Tibial artery (tissue), 4 donors: Measurements from ENCODE around the gene TMEM106B.

Experiments
- DNase-seq, 2 donors: peaks; one replicate each; pipeline ENCODE4 v3.0.0-alpha.2; 2019
- H3K27ac ChIP-seq, 2 donors: fragments of 200-600 bp; sonication (generic) in 1 of 2; 1 replicate in 1 of 2; 2 replicates in 1 of 2; pipeline ENCODE4 v1.5.1; 2018 to 2019; ENCODE audit warnings: mild to moderate bottlenecking in 1 of 2
- H3K27me3 ChIP-seq, 2 donors: fragments of 200-600 bp; sonication (generic) in 1 of 2; one replicate each; pipeline versions ENCODE4 v1.5.1 to v1.6.0; 2016 to 2019
- H3K36me3 ChIP-seq, 3 donors: fragments of 200-600 bp; sonication (generic) in 2 of 3; one replicate each; pipeline ENCODE4 v1.5.1; 2016 to 2019; ENCODE audit warnings: mild to moderate bottlenecking in 2 of 3
- H3K4me1 ChIP-seq, 4 donors: fragments of 200-600 bp; sonication (generic) in 2 of 4; 1 replicate in 3 of 4; 2 replicates in 1 of 4; pipeline ENCODE4 v1.5.1; 2016 to 2019
- H3K4me3 ChIP-seq, 2 donors: fragments of 200-600 bp; sonication (generic) in 1 of 2; 1 replicate in 1 of 2; 2 replicates in 1 of 2; pipeline ENCODE4 v1.5.1; 2018 to 2019; ENCODE audit warnings: mild to moderate bottlenecking in 2 of 2
- H3K9me3 ChIP-seq, 3 donors: fragments of 200-600 bp; sonication (generic) in 1 of 3; one replicate each; pipeline ENCODE4 v1.5.1; 2016 to 2019
- intact Hi-C: fragments of 100-400 bp; cut with DNase I; formaldehyde crosslinking; loops from one replicate; pipeline ENCODE4 v1.15.0; 2023; ENCODE audit warnings: low total_unique reads
- TF ChIP-seq, protein P1 (sequence below), 2 experiments: fragments of 200-600 bp in 1 of 2; fragments of 450-650 bp in 1 of 2; IDR thresholded peaks; one replicate each; pipeline ENCODE4 v1.5.1; 2017 to 2019; ENCODE audit warnings: antibody characterized with exemption in 2 of 2, mild to moderate bottlenecking in 1 of 2, moderate library complexity in 1 of 2

TMEM106B gene

DNA sequence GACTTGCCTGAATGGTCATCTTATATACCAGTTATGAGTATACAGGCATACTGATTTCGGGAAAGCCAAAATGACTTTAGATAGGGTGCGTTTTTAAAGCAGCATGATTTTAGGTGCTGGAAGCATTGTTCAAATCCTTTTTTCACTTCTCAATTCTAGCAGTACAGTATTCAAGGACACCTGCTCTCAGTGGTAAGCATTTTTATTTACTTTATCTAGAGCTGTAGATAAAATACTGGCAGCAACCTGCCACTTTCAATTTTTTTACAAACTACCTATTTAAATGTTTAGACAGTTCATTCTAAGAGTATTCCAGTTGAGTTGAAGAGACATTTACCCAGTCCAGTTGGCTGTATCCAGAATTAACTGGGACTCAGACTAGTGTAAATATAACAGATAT is 33.6 kb downstream of the TMEM106B start:
- no peak for DNase-seq
- Histone ChIP-seq H3K4me1 (no peaks in the 10 kb centered on the region), H3K27ac (no peak overlapping the region), H3K4me3 (no peak overlapping the region), H3K9me3 (no peaks in the 10 kb centered on the region), H3K36me3 (peaks cover 0 to 6% (median 0%) of the 10 kb centered on the region in 3 donors), H3K27me3 (no peaks in the 10 kb centered on the region)
- TF ChIP-seq, protein P1, sequence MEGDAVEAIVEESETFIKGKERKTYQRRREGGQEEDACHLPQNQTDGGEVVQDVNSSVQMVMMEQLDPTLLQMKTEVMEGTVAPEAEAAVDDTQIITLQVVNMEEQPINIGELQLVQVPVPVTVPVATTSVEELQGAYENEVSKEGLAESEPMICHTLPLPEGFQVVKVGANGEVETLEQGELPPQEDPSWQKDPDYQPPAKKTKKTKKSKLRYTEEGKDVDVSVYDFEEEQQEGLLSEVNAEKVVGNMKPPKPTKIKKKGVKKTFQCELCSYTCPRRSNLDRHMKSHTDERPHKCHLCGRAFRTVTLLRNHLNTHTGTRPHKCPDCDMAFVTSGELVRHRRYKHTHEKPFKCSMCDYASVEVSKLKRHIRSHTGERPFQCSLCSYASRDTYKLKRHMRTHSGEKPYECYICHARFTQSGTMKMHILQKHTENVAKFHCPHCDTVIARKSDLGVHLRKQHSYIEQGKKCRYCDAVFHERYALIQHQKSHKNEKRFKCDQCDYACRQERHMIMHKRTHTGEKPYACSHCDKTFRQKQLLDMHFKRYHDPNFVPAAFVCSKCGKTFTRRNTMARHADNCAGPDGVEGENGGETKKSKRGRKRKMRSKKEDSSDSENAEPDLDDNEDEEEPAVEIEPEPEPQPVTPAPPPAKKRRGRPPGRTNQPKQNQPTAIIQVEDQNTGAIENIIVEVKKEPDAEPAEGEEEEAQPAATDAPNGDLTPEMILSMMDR (IDR thresholded peaks at IDR 0.05): no peak
- intact Hi-C loops: no loop called here

DNA sequence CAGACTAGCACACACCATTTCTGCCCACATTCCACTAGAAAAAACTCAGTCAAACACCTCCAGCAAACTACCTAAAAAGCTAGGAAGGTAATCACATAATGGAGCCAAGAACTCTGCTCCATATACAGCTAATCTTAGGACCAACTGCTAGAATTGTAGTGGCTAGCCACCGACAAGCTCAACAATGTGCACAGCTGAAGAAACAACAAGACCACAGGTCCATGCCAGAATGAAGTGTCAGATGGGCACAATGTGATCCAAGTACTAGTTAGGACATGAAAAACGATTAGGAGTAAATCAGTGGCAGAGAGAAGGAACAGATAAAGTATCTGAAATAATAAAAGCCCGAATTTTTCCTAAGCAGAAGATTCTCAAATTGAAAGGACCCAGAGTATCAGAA is 38.6 kb downstream of the TMEM106B start:
- Histone ChIP-seq H3K36me3 (no peaks in the 10 kb centered on the region), H3K9me3 (no peaks in the 10 kb centered on the region), H3K27me3 (no peaks in the 10 kb centered on the region), H3K4me1 (no peaks in the 10 kb centered on the region), H3K4me3 (no peak overlapping the region), H3K27ac (no peak overlapping the region)
- TF ChIP-seq, protein P1 (IDR thresholded peaks at IDR 0.05): no peak
- intact Hi-C loops: no loop called here
- no peak for DNase-seq

DNA sequence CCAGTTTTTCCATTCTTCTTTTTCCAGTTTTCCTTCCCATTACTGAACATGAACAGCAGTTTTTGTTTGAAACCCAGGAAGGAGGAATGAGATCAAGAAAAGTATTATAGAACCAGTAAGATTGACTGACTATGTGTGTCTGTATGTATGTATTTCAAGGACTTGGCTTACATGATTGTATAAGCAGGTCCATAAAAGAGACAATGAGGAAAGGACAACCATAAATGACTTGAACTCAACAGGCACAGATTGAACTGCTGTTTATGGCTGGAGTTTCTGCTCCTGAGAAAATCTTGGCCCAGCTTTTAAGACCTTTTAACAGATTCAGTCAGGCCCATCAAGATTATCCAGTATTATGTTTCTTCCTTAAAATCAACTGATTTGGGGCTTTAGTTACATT is 39.1 kb downstream of the TMEM106B start:
- intact Hi-C loops: no loop called here
- no peak for DNase-seq
- TF ChIP-seq, protein P1 (IDR thresholded peaks at IDR 0.05): no peak
- Histone ChIP-seq H3K4me3 (no peak overlapping the region), H3K27ac (no peak overlapping the region), H3K9me3 (no peaks in the 10 kb centered on the region), H3K27me3 (no peaks in the 10 kb centered on the region), H3K4me1 (no peaks in the 10 kb centered on the region), H3K36me3 (no peaks in the 10 kb centered on the region)

DNA sequence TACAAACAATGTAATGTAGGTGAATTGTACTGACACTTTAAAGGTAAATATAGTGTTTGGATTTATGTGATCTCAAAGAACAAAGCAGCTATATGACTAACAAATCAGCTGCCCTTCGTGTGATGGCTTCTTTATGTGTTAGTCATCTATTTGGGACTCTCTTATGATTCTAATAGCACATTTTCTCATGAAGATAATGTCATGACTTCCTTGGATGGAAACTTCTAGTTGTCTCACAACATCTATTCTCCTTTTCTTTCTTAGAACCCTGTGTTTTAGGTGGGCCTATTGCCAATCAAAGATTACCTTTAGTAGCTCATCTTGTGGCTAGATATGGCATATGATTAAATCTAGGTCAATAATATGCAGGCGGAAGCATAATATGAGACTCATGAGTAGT is 45.0 kb downstream of the TMEM106B start:
- TF ChIP-seq, protein P1 (IDR thresholded peaks at IDR 0.05): no peak
- Histone ChIP-seq H3K27me3 (no peaks in the 10 kb centered on the region), H3K36me3 (no peaks in the 10 kb centered on the region), H3K4me1 (no peaks in the 10 kb centered on the region), H3K27ac (no peak overlapping the region), H3K4me3 (no peak overlapping the region), H3K9me3 (no peaks in the 10 kb centered on the region)
- DNase-seq: no peak
- intact Hi-C loops: no loop called here

DNA sequence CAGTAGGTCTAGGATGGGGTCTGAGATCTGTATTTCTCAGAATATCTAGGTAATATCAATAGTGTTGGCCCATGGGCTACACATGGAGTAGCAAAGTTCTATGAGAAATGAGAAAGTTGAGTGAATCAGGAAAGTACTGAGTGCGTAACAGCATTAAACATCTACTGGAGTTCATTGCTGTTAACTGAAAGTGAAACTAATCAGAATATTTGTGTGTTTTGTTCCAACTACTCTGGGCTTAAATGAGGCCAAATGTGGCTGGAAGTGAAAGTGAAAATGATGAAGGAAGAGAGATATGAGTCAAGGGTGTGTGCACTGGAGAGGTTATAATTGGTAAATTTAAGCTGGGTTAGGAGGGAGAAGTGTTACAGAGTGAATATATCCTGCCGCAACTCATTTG is 46.5 kb downstream of the TMEM106B start:
- no peak overlapping the region for H3K4me3 ChIP-seq
- intact Hi-C loops: no loop called here
- TF ChIP-seq, protein P1 (IDR thresholded peaks at IDR 0.05): no peak
- no peaks in the 10 kb centered on the region for H3K9me3 ChIP-seq
- no peaks in the 10 kb centered on the region for H3K36me3 ChIP-seq
- no peaks in the 10 kb centered on the region for H3K4me1 ChIP-seq
- H3K27ac ChIP-seq: no peak overlapping the region
- DNase-seq: no peak
- no peaks in the 10 kb centered on the region for H3K27me3 ChIP-seq

DNA sequence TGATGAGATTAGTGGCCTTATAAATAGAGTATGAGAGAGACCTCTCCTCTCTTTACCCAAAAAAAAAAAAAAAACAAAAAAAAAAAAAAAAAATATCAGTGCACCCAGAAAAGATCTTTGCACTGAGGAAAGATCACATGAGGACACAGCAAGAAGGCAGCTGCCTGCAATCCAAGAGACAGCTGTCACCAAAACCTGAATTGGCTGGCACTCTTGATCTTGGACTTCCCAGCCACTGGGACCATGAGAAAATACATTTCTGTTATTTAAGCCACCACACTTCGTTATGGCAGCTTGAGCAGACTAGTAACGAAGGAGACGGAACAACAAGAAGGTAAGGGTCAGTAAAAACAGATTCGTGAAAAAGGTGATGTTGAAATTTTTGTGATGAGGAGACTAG is 47.0 kb downstream of the TMEM106B start:
- H3K27ac ChIP-seq: no peak overlapping the region
- DNase-seq: no peak
- no peaks in the 10 kb centered on the region for H3K9me3 ChIP-seq
- no peaks in the 10 kb centered on the region for H3K27me3 ChIP-seq
- H3K4me3 ChIP-seq: no peak overlapping the region
- TF ChIP-seq, protein P1 (IDR thresholded peaks at IDR 0.05): no peak
- intact Hi-C loops: no loop called here
- no peaks in the 10 kb centered on the region for H3K36me3 ChIP-seq
- no peaks in the 10 kb centered on the region for H3K4me1 ChIP-seq
